Panc1 (cell line): ENCODE data around the gene ACCSL. TPM values are rescaled to one million over a fixed set of nuclear protein-coding genes. Genes with fewer than 3 reads are reported as not detected.

Experiments used
- ATAC-seq: fragments of 200-7000 bp; cut with Tn5 transposase; 2 replicates; pipeline ENCODE4 v1.9.1; 2020; ENCODE audit warnings: mild to moderate bottlenecking, moderate library complexity
- BruUV-seq: library from RNA; stranded (reverse); fragments of 400-500 nt; replicated peaks from 2 replicates; lab custom pipeline; 2021; lab: Mats Ljungman, UMichigan
- CTCF ChIA-PET: fragments of 300-600 bp; sonication (Branson Sonifier 250); formaldehyde crosslinking; loops from one replicate; lab custom pipeline; 2022; ENCODE audit warnings: antibody characterized with exemption; lab: Charles Lee
- POLR2A ChIA-PET: fragments of 300-600 bp; sonication (Branson Sonifier 250); formaldehyde crosslinking; loops from one replicate; lab custom pipeline; 2022; ENCODE audit warnings: antibody characterized with exemption; lab: Charles Lee
- DNase-seq: peaks from one replicate; pipeline ENCODE4 v3.0.0-alpha.2; 2010; ENCODE audit warnings: low read depth, low spot score
- H3K27ac ChIP-seq: 2 replicates; pipeline ENCODE4 v1.5.1; 2011; ENCODE audit warnings: mild to moderate bottlenecking, low read length, inconsistent platforms
- H3K27me3 ChIP-seq: fragments of 200-500 bp; sonication (Bioruptor generic); 2 replicates; pipeline ENCODE4 v1.6.0; 2014; ENCODE audit warnings: low read length, inconsistent platforms; ENCODE audit not compliant: control insufficient read depth, insufficient read depth
- H3K36me3 ChIP-seq: fragments of 200-500 bp; sonication (Bioruptor generic); 2 replicates; pipeline ENCODE4 v1.5.1; 2014; ENCODE audit warnings: inconsistent platforms, mild to moderate bottlenecking, low read length, moderate library complexity; ENCODE audit not compliant: control insufficient read depth, insufficient read depth
- H3K4me1 ChIP-seq: 2 replicates; pipeline ENCODE4 v1.5.1; 2011; ENCODE audit warnings: inconsistent platforms, mild to moderate bottlenecking, low read length, moderate library complexity; ENCODE audit not compliant: control insufficient read depth, insufficient read depth
- H3K4me3 ChIP-seq, 2 experiments: 2 replicates each; pipeline ENCODE4 v1.5.1; 2011 to 2012; ENCODE audit warnings: low read depth in 2 of 2, low read length in 2 of 2, mild to moderate bottlenecking in 2 of 2, inconsistent platforms in 1 of 2, moderate library complexity in 1 of 2
- H3K9me3 ChIP-seq: fragments of 200-500 bp; sonication (Bioruptor generic); 2 replicates; pipeline ENCODE4 v1.5.1; 2014; ENCODE audit warnings: low read depth, mild to moderate bottlenecking, inconsistent platforms, low read length, moderate library complexity; ENCODE audit not compliant: control insufficient read depth, insufficient read depth
- POLR2AphosphoS5 ChIP-seq: IDR thresholded peaks from 2 replicates; pipeline ENCODE4 v1.6.1; 2012; ENCODE audit warnings: mild to moderate bottlenecking, low read depth, low read length, moderate library complexity
- SIN3A ChIP-seq: IDR thresholded peaks from 2 replicates; pipeline ENCODE4 v1.6.1; 2012; ENCODE audit warnings: low read depth, mild to moderate bottlenecking, low read length, moderate library complexity, borderline replicate concordance; ENCODE audit not compliant: insufficient read depth
- TCF7L2 ChIP-seq: IDR thresholded peaks from 2 replicates; pipeline ENCODE4 v1.6.1; 2011; ENCODE audit warnings: mild to moderate bottlenecking, low read depth, low read length, inconsistent platforms
- in situ Hi-C: cut with HindIII; loops from 2 replicates; pipeline ENCODE4 v1.10.0; 2016; ENCODE audit warnings: low sequenced_read_pairs, low pct_unique_long_range_greater_than_20kb
- intact Hi-C: fragments of 100-400 bp; cut with micrococcal nuclease; formaldehyde crosslinking; loops from one replicate; pipeline ENCODE4 v1.10.0; 2022; ENCODE audit not compliant: unreplicated experiment
- total RNA-seq: library from RNA; stranded (reverse); gene quantifications from one replicate; pipeline ENCODE4 v1.2.1, GENCODE V29; 2021; ENCODE audit not compliant: unreplicated experiment
- TF ChIP-seq, protein P1 (sequence below), 2 experiments: IDR thresholded peaks; 2 replicates each; pipeline ENCODE4 v1.6.1; 2011 to 2012; ENCODE audit warnings: low read depth in 2 of 2, control low read depth in 1 of 2, low read length in 1 of 2, mild to moderate bottlenecking in 1 of 2, moderate library complexity in 1 of 2; ENCODE audit not compliant: insufficient read depth in 1 of 2
- TF ChIP-seq, protein P2 (sequence below): fragments of 450-650 bp; IDR thresholded peaks from 2 replicates; pipeline ENCODE4 v1.5.1; 2017; ENCODE audit warnings: mild to moderate bottlenecking

The ACCSL gene
- total RNA-seq, 1 experiment from 2014 or later, result not detected

- no peak overlapping the region for H3K4me3 ChIP-seq
- H3K27ac ChIP-seq, result no peak overlapping the region
- ATAC-seq (no peak), DNase-seq (no peak)
- intact Hi-C loops (no loop called here), in situ Hi-C loops (no loop called here)
- POLR2A ChIA-PET, result no interaction called here
- no TSS peak for BruUV-seq
- no peaks in the 10 kb centered on the region for H3K9me3 ChIP-seq
- no peak for TF ChIP-seq TCF7L2
- no peak for TF ChIP-seq POLR2AphosphoS5
- no peak for TF ChIP-seq SIN3A
- TF ChIP-seq, protein P1, sequence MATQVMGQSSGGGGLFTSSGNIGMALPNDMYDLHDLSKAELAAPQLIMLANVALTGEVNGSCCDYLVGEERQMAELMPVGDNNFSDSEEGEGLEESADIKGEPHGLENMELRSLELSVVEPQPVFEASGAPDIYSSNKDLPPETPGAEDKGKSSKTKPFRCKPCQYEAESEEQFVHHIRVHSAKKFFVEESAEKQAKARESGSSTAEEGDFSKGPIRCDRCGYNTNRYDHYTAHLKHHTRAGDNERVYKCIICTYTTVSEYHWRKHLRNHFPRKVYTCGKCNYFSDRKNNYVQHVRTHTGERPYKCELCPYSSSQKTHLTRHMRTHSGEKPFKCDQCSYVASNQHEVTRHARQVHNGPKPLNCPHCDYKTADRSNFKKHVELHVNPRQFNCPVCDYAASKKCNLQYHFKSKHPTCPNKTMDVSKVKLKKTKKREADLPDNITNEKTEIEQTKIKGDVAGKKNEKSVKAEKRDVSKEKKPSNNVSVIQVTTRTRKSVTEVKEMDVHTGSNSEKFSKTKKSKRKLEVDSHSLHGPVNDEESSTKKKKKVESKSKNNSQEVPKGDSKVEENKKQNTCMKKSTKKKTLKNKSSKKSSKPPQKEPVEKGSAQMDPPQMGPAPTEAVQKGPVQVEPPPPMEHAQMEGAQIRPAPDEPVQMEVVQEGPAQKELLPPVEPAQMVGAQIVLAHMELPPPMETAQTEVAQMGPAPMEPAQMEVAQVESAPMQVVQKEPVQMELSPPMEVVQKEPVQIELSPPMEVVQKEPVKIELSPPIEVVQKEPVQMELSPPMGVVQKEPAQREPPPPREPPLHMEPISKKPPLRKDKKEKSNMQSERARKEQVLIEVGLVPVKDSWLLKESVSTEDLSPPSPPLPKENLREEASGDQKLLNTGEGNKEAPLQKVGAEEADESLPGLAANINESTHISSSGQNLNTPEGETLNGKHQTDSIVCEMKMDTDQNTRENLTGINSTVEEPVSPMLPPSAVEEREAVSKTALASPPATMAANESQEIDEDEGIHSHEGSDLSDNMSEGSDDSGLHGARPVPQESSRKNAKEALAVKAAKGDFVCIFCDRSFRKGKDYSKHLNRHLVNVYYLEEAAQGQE (IDR thresholded peaks at IDR 0.05; ENCODE audit: insufficient read depth in 1 of 2, low read depth in 2 of 2, low read length in 1 of 2), result no peak
- TF ChIP-seq, protein P2, sequence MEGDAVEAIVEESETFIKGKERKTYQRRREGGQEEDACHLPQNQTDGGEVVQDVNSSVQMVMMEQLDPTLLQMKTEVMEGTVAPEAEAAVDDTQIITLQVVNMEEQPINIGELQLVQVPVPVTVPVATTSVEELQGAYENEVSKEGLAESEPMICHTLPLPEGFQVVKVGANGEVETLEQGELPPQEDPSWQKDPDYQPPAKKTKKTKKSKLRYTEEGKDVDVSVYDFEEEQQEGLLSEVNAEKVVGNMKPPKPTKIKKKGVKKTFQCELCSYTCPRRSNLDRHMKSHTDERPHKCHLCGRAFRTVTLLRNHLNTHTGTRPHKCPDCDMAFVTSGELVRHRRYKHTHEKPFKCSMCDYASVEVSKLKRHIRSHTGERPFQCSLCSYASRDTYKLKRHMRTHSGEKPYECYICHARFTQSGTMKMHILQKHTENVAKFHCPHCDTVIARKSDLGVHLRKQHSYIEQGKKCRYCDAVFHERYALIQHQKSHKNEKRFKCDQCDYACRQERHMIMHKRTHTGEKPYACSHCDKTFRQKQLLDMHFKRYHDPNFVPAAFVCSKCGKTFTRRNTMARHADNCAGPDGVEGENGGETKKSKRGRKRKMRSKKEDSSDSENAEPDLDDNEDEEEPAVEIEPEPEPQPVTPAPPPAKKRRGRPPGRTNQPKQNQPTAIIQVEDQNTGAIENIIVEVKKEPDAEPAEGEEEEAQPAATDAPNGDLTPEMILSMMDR, result no peak
- H3K27me3 ChIP-seq, result no peaks in the 10 kb centered on the region
- CTCF ChIA-PET, result no interaction called here
- no peaks in the 10 kb centered on the region for H3K4me1 ChIP-seq
- H3K36me3 ChIP-seq, result no peaks in the 10 kb centered on the region
These were observed 43.9 kb upstream of the ACCSL start for GRCh38 chr11:44003736-44004451.

- BruUV-seq, result no TSS peak
- ChIA-PET CTCF (no interaction called here), POLR2A (no interaction called here)
- no peak for ATAC-seq
- H3K4me3 ChIP-seq, result no peak overlapping the region
- H3K27me3 ChIP-seq, result no peaks in the 10 kb centered on the region
- TF ChIP-seq TCF7L2, result no peak
- TF ChIP-seq, protein P2, result no peak
- no peak for TF ChIP-seq SIN3A
- TF ChIP-seq POLR2AphosphoS5, result no peak
- TF ChIP-seq, protein P1 (IDR thresholded peaks at IDR 0.05; ENCODE audit: insufficient read depth in 1 of 2, low read depth in 2 of 2, low read length in 1 of 2), result no peak
- H3K9me3 ChIP-seq, result no peaks in the 10 kb centered on the region
- no peaks in the 10 kb centered on the region for H3K36me3 ChIP-seq
- no peak overlapping the region for H3K27ac ChIP-seq
- DNase-seq, result no peak
- intact Hi-C loops, result no loop called here
- in situ Hi-C loops, result no loop called here
- no peaks in the 10 kb centered on the region for H3K4me1 ChIP-seq
These were observed 43.2 kb upstream of the ACCSL start for GRCh38 chr11:44004452-44005062.
